Right ventricle myocardium superior (tissue), 1 donor: ENCODE results near the gene NAT16. TPM values are rescaled to one million over a fixed set of nuclear protein-coding genes. Genes with fewer than 3 reads are reported as not detected.
A peak's percentile ranks its signal among the peaks of the same experiment; 100 is the strongest.

Source experiments
- ATAC-seq: fragments of 200-7000 bp; cut with Tn5 transposase; one replicate; pipeline ENCODE4 v1.9.1; 2020; ENCODE audit warnings: mild to moderate bottlenecking; ENCODE audit not compliant: poor library complexity
- DNase-seq: peaks from one replicate; pipeline ENCODE4 v3.0.0-alpha.2; 2020
- intact Hi-C: fragments of 100-400 bp; cut with DNase I; formaldehyde crosslinking; loops from one replicate; pipeline ENCODE4 v1.11.2; 2022
- long read RNA-seq: library from polyadenylated mRNA; unstranded; transcript quantifications from one replicate; pipeline ENCODE4 v2.0.0, GENCODE V29; 2021
- total RNA-seq: library from RNA; stranded (reverse); fragmentation: NEBNext Ultra II Directional; extraction: Animal tissue kit (Norgen Biotek cat#: 25700); gene quantifications from one replicate; pipeline ENCODE4 v1.2.1, GENCODE V29; 2021
- donor health status: DM: no; HTN: yes; CAD: no; lungs with severe emphysema.

Gene NAT16
- not detected for total RNA-seq
- long read RNA-seq, result 0 reads

DNA sequence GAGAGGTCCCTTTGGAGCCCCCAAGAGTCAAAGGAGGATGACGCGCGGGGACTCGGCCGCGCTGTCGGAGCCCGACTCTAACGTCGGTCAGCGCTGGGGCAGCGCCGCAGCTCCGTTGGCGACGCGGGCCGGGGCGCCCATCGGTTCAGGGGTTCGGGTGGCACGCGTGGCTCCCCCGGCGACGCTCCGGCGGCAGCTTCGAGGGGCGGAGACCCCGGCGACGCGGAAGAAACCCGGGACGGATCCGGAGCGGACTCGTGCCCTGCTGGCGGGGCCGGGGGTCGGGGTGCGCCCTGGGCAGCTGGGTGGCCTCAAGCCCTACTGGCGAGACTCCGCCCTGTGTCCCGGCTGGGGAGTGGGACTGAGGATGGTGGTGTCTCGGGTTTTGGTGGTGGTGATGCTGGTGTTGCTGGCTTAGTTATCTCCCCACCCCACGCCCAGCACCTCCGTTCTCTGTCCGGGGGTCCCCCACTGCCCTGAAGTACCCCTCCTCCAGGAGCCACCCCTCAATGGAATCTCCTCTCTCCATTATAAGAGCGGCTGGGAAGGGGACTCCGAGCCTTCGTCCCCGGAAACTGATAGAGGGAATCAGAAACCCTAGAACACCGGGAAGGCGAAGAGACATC, at the start of gene NAT16:
NAT16 (minus strand) TSS at position 164 of the 626 bp plus-strand sequence. CDS start 5,486 bp downstream, outside the sequence.
- intact Hi-C loops, result no loop called here
- ATAC-seq (no peak), DNase-seq (no peak)

DNA sequence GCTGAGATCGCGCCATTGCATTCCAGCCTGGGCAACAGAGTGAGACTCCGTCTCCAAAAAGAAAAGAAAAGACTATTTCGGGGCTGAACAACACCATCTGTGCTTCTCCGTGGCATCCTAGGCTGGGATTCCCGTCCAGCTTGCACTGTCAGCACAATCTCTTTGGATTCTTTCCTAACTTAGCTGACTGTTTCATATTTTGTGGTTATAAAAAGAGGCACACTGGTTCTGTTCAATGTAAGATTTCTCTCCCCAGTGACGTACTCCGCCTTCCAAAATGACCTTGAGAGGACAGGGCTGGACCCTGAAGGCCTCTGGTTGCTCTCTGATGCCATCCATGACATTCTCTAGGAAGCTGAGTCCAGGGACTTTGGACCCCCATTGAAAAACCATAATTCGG, 46.6 kb upstream of the NAT16 start:
- no peak for ATAC-seq
- intact Hi-C loops, result no loop called here
- no peak for DNase-seq

DNA sequence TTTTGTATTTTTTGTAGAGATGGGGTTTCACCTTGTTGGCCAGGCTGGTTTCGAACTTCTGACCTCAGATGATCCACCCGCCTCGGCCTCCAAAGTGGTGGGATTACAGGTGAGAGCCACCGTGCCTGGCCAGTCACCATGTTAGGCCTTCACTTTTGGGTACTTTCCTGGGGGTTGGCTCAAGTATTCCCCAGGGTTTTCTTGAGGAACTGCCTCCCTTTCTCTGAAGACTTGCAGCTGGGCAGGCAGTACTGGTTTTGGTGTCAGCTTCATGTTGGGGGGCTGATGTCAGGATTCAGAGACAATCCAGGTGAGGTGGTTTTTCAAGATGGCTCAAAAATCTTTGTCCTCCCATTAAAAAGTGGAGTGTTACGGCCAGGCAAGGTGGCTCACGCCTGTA, 45.6 kb upstream of the NAT16 start:
- intact Hi-C loops, result no loop called here

DNA sequence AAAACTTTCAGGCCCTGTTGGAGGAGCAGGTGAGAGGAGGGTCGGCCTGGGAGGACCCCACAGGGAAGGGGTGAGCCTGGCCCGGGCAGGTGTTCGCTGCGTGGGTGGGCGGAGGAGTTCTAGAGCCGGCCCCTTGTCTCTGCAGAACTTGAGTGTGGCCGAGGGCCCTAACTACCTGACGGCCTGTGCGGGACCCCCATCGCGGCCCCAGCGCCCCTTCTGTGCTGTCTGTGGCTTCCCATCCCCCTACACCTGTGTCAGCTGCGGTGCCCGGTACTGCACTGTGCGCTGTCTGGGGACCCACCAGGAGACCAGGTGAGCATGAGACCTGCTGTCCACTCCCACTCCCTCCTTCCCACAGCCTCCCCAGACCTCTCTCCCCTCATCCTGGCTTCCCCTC, 43.4 kb upstream of the NAT16 start:
- DNase-seq (no peak), ATAC-seq (no peak)

More for the DNA sequence above, 45.6 kb upstream of the NAT16 start:
- ATAC-seq (no peak), DNase-seq (no peak)

DNA sequence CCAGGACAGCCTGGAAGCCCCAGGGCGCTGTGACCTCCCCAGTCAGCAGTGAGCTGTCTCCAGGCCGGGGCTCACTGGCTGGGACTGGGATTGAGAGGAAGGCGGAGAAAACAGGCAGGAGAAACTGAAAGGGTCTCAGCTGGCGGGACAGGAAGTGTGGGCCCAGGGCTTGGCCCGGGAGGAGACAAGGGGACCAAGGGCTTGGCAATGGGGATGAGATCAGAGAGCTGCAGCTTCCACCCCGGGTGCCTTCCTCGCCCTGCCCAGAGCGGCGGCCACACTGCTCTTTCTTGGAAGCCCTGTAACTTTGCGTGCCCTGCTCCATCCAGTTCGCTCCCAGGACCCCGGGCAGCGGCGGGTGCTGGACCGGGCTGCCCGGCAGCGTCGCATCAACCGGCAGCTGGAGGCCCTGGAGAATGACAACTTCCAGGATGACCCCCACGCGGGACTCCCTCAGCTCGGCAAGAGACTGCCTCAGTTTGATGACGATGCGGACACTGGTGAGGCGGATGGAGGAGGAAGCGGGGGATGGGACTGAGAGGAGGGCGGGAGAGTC, 42.3 kb upstream of the NAT16 start:
- ATAC-seq (no peak), DNase-seq (no peak)
- intact Hi-C loops, result no loop called here

More for the DNA sequence above, 43.4 kb upstream of the NAT16 start:
- intact Hi-C loops, result no loop called here

DNA sequence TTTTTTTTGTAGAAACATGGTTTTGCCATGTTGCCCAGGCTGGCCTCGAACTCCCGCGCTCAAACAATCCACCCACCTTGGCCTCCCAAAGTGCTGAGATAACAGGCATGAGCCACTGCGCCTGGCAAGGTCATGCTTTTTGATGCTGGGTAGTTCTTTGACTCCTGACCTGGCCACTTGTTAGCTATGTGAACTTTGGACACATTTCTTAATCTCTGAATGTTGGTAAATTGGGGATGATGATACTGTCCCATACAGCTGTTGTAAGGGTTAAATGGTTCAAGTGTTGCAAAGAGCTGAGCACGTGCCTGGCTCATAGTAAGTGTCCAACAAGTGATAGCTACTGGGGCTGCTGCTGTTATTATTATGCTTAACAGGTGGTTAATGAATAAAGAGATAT, 40.2 kb upstream of the NAT16 start:
- no peak for ATAC-seq
- intact Hi-C loops, result no loop called here

DNA sequence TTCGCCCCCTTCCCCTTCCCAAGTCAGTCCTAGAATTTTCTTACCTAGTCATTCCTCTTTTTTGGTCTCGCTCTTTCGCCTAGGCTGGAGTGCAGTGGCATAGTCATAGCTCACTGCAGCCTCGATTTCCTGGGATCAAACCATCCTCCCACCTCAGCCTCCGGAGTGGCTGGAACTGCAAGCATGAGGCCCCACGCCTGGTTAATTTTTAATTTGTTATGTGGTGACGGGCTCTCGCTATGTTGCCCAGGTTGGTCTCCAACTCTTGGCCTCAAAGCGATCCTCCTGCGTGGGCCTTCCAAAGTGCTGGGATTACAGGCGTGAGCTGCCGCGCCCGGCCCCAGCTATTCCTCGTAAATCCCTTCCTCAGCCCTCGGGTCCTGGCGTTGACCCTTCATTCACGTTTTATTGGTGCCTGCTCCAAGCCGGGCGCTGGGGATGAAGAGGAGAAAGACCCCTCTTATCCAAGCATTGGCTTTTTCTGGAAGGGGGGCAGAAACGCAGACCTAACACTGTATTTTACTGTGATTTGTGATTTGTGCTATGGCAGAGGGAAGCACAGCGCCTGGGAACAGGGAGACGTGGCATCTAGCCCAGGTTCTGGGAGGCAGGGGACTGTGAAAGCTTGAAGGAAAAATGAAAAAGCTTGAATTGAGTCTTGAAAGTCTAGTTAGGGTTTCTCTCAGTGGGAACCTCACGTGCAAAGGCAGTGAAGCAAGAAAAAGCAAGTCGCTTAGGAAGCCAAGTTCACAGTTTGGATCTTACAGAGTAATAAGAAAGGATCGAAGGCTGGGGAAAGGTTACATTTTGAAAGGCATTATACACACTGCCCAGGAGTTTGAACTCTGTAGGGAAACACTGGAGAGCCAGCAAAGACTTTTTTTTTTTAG, 38.4 kb upstream of the NAT16 start:
- DNase-seq (no peak), ATAC-seq (no peak)
- intact Hi-C loops, result loop anchor here (10.0 kb wide), 1 partner anchor 66 kb away; no protein-coding TSS in a partner anchor

More for the DNA sequence above, 40.2 kb upstream of the NAT16 start:
- no peak for DNase-seq

DNA sequence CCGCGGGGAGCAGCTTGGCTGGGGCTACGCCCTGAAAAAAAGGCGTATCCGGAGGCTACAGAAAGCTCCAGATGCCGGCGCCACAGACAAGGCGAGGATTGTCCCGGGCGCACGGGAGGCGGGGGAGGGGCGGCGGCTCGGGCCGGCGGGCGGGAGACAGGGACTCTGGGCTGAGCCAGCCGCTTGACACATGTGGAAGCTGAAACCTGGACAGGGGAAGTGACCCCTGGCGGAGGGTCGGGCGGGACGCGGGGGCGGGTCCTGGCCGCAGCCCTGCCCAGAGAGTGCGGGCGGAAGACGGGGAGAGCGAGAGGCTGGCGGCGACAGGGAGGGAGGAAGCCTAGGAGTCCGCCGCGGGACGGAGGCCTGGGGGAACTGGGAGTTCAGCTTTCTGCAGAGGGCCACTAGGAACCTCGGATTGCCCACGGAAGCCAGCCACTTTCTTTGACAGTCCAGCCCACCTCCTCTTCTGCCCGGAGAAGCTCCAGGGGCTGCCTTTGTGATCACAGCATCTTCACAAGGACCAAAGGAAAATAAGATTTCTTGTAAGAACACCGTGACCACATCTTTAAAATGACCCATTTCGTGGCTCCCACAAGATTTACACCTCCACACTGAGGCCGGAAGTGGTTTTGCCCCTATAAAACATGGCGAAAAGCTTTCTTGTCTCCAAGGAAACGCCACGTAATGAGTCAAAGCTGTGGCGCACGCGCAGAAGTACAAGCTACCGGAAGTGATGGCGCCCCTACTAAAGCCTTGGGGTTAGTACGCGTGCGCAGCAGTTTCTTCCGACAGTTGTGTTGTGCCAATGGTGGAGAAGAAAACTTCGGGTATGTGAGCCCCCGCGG, 37.5 kb upstream of the NAT16 start, which contains the start of the genes PLOD3 and ZNHIT1:
PLOD3 (minus strand) TSS at position 194 of the 848 bp plus-strand sequence. CDS start 307 bp downstream, outside the sequence.
ZNHIT1 (plus strand) TSS at position 778 of the 848 bp plus-strand sequence; CDS start at position 809, 31 bp downstream.
- intact Hi-C loops, result loop anchor here (10.0 kb wide), 1 partner anchor 67 kb away; no protein-coding TSS in a partner anchor
- DNase-seq (peak; percentile 98), ATAC-seq (peak; percentile 94)

DNA sequence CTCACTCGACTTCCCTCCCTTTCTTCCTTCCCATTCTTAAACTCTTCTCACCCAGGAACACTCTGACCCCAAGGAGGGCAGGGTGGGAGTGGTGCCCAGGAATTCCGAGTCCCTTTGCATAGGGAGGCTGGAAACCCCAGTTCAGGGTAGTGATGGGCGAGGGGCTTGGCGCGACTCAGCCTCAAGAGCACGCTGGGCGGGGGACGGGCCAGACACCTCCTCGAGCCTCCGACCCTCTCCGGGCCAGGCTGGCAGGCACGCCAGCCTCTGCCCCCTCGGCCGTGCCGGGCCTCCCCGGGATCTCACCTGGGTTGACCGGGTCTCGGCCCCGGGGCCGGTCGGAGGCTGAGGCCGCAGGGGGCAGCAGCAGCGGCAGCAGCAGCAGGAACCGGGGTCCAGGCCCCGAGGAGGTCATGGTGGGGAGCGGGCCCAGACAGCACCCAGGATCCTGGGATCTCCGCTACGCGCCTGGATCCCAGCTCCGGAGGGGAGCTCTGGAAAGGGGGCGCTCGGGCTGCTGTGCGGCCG, 36.8 kb upstream of the NAT16 start:
- ATAC-seq (no peak), DNase-seq (no peak)
- intact Hi-C loops, result loop anchor here (10.0 kb wide), 1 partner anchor 68 kb away; no protein-coding TSS in a partner anchor

DNA sequence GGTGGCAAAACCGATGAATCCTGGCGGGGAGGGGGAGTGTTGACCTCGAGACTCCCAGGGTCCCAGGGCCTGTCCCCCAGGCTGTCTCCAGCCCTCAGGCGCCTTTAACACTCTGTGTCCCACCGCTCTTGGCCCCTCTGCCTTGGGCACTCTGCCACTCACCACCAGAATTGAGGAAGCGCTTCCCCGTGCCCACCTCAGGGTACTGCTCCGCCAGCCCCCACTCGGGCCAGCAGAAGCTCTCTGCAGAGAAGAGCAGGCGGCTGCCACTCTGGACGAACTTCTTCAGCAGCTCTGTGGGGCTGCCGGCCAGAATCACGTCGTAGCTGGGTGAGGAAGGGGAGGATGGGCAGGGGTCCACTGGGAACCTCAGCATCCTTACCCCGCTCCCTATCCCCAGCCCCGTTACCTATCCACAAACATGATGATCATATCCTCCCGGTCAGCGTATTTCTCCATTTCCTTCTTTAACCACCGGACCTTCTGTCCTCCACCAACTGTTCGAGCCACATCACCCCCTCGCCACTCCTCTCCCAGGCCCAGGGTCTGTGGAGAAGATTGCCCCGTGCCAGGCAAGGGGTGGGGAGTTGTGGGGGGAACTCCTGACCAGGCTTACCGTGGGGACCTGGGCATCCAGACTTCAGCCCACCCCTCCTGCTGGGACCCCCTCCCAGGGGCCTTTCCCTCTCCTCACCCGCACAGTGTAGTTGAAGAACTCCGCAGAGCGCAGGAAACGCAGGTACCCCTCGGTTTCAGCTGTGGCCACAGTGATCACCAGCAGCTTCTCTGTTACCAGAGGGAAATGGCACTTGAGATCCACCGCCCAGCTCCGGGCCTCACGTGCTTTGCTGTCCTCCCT, 36.1 kb upstream of the NAT16 start:
- peak; percentile 2 for ATAC-seq
- intact Hi-C loops, result loop anchor here (10.0 kb wide), 1 partner anchor 69 kb away; no protein-coding TSS in a partner anchor
- peak; percentile 66 for DNase-seq

DNA sequence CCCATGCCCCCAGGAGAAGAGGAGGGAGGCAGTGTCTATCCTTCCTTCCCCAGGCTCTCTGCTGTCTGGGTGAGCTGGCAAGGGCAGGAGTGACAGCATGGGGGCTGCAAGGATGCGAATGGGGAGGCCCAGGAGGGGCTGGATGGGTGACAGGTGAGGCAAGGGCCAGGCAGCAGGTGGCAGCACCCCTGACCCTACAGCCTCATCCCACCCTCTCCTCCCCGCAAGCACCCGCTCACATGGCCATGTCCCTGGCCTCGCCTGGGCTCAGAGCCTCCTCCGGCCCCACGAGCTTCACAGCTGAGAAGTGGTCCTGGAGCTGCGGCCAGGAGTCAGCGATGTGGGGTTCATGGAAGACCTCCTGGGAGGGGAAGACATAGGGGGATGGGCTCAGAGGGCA, 31.9 kb upstream of the NAT16 start:
- DNase-seq (no peak), ATAC-seq (no peak)
- intact Hi-C loops, result loop anchor here (10.0 kb wide), 1 partner anchor 73 kb away; no protein-coding TSS in a partner anchor

DNA sequence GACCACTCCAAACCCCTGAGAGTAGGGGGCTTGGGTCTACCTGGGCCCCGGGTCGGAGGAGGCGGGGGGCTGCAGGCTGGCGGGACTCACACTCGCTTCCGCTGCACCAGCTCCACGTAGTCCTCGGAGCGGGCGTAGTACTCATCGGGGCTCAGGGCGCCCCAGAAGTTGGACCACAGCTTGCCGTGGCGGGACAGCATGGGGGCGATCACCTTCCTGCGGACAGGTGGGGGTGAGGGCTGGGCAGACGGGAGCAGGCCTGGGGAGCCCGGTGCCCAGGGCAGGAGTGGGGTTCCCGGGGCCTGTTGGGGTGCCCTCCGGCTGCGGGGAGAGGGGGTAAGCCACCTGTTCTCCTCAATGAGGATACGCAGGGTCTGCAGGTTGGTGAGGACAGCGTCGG, 31.4 kb upstream of the NAT16 start:
- DNase-seq, result no peak
- ATAC-seq, result no peak
- intact Hi-C loops, result loop anchor here (10.0 kb wide), 1 partner anchor 73 kb away; no protein-coding TSS in a partner anchor

DNA sequence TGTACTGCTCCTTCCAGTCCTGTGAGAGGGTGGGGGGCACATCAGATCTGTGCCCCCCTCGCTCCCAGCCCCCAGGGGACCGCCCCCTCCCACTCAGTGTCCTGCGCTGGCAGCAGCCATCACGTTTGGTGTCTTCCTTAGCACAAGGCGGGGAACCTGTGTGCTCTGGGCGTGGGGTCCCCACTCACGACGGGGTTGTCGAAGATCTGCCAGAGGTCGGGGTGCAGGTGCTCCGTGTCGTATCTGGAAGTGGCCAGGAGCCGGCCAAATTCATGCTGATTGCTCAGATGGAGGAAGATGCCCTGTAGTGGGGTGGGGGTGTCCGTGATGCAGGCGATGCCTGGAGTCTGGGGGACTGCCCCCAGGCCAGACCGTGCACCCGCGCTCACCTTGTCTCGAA, 30.1 kb upstream of the NAT16 start:
- intact Hi-C loops, result loop anchor here (10.0 kb wide), 1 partner anchor 75 kb away; no protein-coding TSS in a partner anchor
- DNase-seq (no peak), ATAC-seq (no peak)

DNA sequence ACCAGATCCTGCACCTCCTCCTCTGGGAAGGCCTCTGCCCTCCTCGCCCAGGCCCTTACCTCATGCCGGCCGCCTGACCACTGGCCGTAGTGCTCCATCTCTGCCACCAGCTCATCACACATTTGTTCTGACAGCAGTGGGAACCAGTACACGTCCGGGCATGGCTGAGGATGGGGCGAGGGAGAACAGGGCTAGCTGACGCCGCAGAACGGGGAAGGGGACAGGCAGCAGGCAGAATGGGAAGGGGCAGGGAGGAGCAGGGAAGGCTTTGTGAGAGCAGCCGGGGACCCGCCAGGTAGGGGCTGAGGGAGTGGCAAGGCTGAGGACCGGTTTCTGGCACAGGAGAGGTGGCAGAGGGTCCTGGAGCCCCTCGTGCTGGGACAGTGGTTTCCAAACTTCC, 28.7 kb upstream of the NAT16 start:
- intact Hi-C loops, result no loop called here
- DNase-seq (no peak), ATAC-seq (no peak)

DNA sequence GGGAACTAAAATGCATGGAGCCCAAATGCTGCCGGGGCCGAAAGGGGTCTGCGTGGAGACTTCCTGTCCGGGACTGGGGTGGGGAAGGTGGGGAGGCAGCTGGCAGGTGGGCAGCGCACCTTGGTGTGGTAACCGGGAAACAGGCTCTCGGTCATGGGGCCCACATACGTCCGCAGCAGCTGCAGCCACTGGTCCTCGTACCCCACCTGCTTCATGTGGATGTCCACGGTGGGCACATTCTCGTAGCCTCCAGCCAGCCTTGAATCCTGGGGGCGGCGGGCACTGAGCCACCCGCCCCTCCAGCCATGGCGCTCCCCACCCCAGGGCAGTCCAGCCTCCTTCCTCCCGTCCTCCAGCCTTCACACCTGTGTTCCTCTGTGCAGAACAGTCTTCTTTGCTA, 27.4 kb upstream of the NAT16 start:
- ATAC-seq (no peak), DNase-seq (no peak)
- intact Hi-C loops, result no loop called here

DNA sequence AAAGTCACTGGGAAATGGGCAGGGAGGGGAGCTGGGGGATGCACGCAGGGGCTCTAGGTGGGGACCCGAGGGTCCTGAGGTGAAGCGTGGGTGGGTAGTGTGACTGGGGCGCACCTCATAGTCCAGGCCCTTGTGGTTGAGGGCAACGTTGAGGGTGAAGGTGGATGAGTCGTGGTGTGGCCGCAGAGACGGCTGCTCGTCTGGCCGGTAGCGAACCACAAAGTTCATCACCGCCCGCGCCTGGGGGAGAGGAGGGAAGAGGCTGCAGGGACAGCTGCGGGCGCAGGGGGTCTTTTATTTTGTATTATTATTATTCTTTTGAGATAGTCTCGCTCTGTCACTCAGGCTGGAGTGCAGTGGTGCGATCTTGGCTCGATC, 26.6 kb upstream of the NAT16 start:
- ATAC-seq, result no peak
- intact Hi-C loops, result no loop called here

More for the DNA sequence above, 26.6 kb upstream of the NAT16 start:
- DNase-seq, result no peak
